ENCODE data around the gene GASK1A.

GRCh38 chr3:43062040-43062563 lies 83.0 kb downstream of the GASK1A start:
- no peak for TF ChIP-seq POLR2A (IDR thresholded peaks at IDR 0.05; ENCODE audit: low read depth, low read length)
- no peak for TF ChIP-seq MAFK (IDR thresholded peaks at IDR 0.05; ENCODE audit: low read depth, low read length)
- no peak for TF ChIP-seq CTCF (conservative IDR thresholded peaks at IDR 0.05; ENCODE audit: low read depth, low read length)
- no peak for TF ChIP-seq BHLHE40 (IDR thresholded peaks at IDR 0.05; ENCODE audit: low read depth, low read length)
- TF ChIP-seq CEBPB (IDR thresholded peaks at IDR 0.05; ENCODE audit: low read depth, low read length), result no peak
- no peak for TF ChIP-seq SMC3 (IDR thresholded peaks at IDR 0.05; ENCODE audit: low read depth, low read length)
- TF ChIP-seq FOS (IDR thresholded peaks at IDR 0.05; ENCODE audit: low read depth, low read length), result no peak
- TF ChIP-seq USF2 (IDR thresholded peaks at IDR 0.05; ENCODE audit: low read depth, low read length), result no peak
- no peak for TF ChIP-seq RFX5 (IDR thresholded peaks at IDR 0.05; ENCODE audit: low read depth, low read length)
- no peak for TF ChIP-seq ELK1 (IDR thresholded peaks at IDR 0.05; ENCODE audit: borderline replicate concordance, low read depth, low read length)
- TF ChIP-seq RCOR1 (IDR thresholded peaks at IDR 0.05; ENCODE audit: insufficient replicate concordance, low read length), result no peak
- no peak for TF ChIP-seq MXI1 (IDR thresholded peaks at IDR 0.05; ENCODE audit: borderline replicate concordance, low read depth, low read length)

Data from IMR-90 (cell line).